GM23248 (cell line): ENCODE results near the gene PSEN2. TPM values are rescaled to one million over a fixed set of nuclear protein-coding genes. Genes with fewer than 3 reads are reported as not detected.

Experiments
- DNase-seq: peaks from one replicate; pipeline ENCODE4 v3.0.0-alpha.2; 2015
- H2AFZ ChIP-seq: fragments of 200-600 bp; sonication (generic); 2 replicates; pipeline ENCODE4 v1.6.1; 2016; ENCODE audit warnings: antibody characterized with exemption
- H3F3A ChIP-seq: fragments of 200-600 bp; sonication (generic); 2 replicates; pipeline ENCODE4 v1.6.1; 2016; ENCODE audit warnings: mild to moderate bottlenecking, antibody characterized with exemption, mixed run types; ENCODE audit not compliant: insufficient read depth
- H3K27ac ChIP-seq: fragments of 200-600 bp; sonication (generic); 2 replicates; pipeline ENCODE4 v1.5.1; 2016; ENCODE audit warnings: mild to moderate bottlenecking
- H3K27me3 ChIP-seq: fragments of 200-600 bp; sonication (generic); replicated peaks from 2 replicates; pipeline ENCODE4 v1.6.1; 2016; ENCODE audit warnings: mild to moderate bottlenecking; ENCODE audit not compliant: insufficient read depth
- H3K36me3 ChIP-seq: fragments of 200-600 bp; sonication (generic); 2 replicates; pipeline ENCODE4 v1.6.1; 2016; ENCODE audit warnings: low read depth, mild to moderate bottlenecking
- H3K4me1 ChIP-seq: fragments of 200-600 bp; sonication (generic); 2 replicates; pipeline ENCODE4 v1.6.1; 2016; ENCODE audit warnings: mild to moderate bottlenecking; ENCODE audit not compliant: insufficient read depth
- H3K4me2 ChIP-seq: fragments of 200-600 bp; sonication (generic); one replicate; pipeline ENCODE4 v1.6.1; 2016; ENCODE audit warnings: mild to moderate bottlenecking; ENCODE audit not compliant: unreplicated experiment
- H3K4me3 ChIP-seq: fragments of 200-600 bp; sonication (generic); 2 replicates; pipeline ENCODE4 v1.5.1; 2016; ENCODE audit warnings: mild to moderate bottlenecking
- H3K79me2 ChIP-seq: fragments of 200-600 bp; sonication (generic); 2 replicates; pipeline ENCODE4 v1.6.1; 2016; ENCODE audit warnings: mild to moderate bottlenecking; ENCODE audit not compliant: insufficient read depth
- H3K9ac ChIP-seq: fragments of 200-600 bp; sonication (generic); 2 replicates; pipeline ENCODE4 v1.6.1; 2016; ENCODE audit warnings: mild to moderate bottlenecking
- H3K9me2 ChIP-seq: fragments of 200-600 bp; sonication (generic); 2 replicates; pipeline ENCODE4 v1.6.1; 2016; ENCODE audit warnings: mixed run types, mild to moderate bottlenecking, moderate library complexity; ENCODE audit not compliant: insufficient read depth
- H3K9me3 ChIP-seq: fragments of 200-600 bp; sonication (generic); one replicate; pipeline ENCODE4 v1.6.1; 2017; ENCODE audit warnings: low read depth
- H4K20me1 ChIP-seq: fragments of 200-600 bp; sonication (generic); 2 replicates; pipeline ENCODE4 v1.6.0; 2016; ENCODE audit not compliant: insufficient read depth
- EZH2 ChIP-seq: fragments of 200-600 bp; sonication (generic); IDR thresholded peaks from 2 replicates; pipeline ENCODE4 v1.6.1; 2018; ENCODE audit warnings: antibody characterized with exemption, mild to moderate bottlenecking; ENCODE audit not compliant: insufficient read depth, poor library complexity, severe bottlenecking
- EZH2phosphoT487 ChIP-seq: fragments of 200-600 bp; sonication (generic); IDR thresholded peaks from 2 replicates; pipeline ENCODE4 v1.6.1; 2018; ENCODE audit warnings: antibody characterized with exemption, moderate library complexity, mild to moderate bottlenecking, low read depth; ENCODE audit not compliant: insufficient read depth
- WGBS, 2 experiments: methylation state at CpG; one replicate each; pipeline ENCODE4 v1.1.6; 2015 to 2017; ENCODE audit warnings: low lambda C conversion rate in 2 of 2, low coverage in 1 of 2; ENCODE audit errors: missing lambda C conversion rate in 2 of 2; 5-methylcytosine and 5-hydroxymethylcytosine counted together
- in situ Hi-C: fragments of 300-500 bp; cut with MboI; formaldehyde crosslinking; loops from 2 replicates; pipeline ENCODE4 v1.15.0; 2020
- polyA plus RNA-seq: library from polyadenylated mRNA; unstranded; fragments of >200 nt; fragmentation: Nextera tagmentation; extraction: Ambion mirVana; gene quantifications from 2 replicates; pipeline ENCODE4 v1.2.1, GENCODE V29; 2016
- total RNA-seq: library from RNA; depleted of rRNA; stranded (reverse); fragments of >200 nt; shearing (Covaris generic); gene quantifications from 2 replicates; pipeline ENCODE4 v1.2.3, GENCODE V29; 2014

PSEN2 gene
- total and polyA plus RNA-seq, 2 experiments from 2014 or later: 7.5 to 13.9 TPM

GRCh38 chr1:226873771-226874578 lies 3.6 kb downstream of the PSEN2 start:
- Histone ChIP-seq H3K9me3 (no peaks in the 10 kb centered on the region), H3K9ac (no peak overlapping the region), H3K27ac (no peak overlapping the region), H3K4me1 (peaks cover 4% of the 10 kb centered on the region; the same call in 1 of the 2 replicates), H2AFZ (no peak overlapping the region), H3K4me3 (no peak overlapping the region), H3K9me2 (no peaks in the 10 kb centered on the region), H3K27me3 (no peaks in the 10 kb centered on the region), H3K36me3 (no peaks in the 10 kb centered on the region), H3F3A (no peaks in the 10 kb centered on the region), H4K20me1 (no peaks in the 10 kb centered on the region), H3K4me2 (no peak overlapping the region), H3K79me2 (no peaks in the 10 kb centered on the region)
- DNase-seq: no peak
- 77 to 79% methylated on average over 7 of the region's 7 CpGs for WGBS, 2 experiments
- in situ Hi-C loops: no loop called here
- TF ChIP-seq EZH2phosphoT487 (no peak), EZH2 (no peak)

- Histone ChIP-seq H3K9me2 (no peaks in the 10 kb centered on the region), H3K4me2 (no peak overlapping the region), H2AFZ (no peak overlapping the region), H3K4me3 (no peak overlapping the region), H3F3A (no peaks in the 10 kb centered on the region), H3K27me3 (no peaks in the 10 kb centered on the region), H3K4me1 (peaks cover 4% of the 10 kb centered on the region; the same call in 1 of the 2 replicates), H3K9ac (no peak overlapping the region), H4K20me1 (no peaks in the 10 kb centered on the region), H3K79me2 (no peaks in the 10 kb centered on the region), H3K9me3 (no peaks in the 10 kb centered on the region), H3K36me3 (no peaks in the 10 kb centered on the region), H3K27ac (no peak overlapping the region)
- no peak for DNase-seq
- TF ChIP-seq EZH2: no peak
- TF ChIP-seq EZH2phosphoT487: no peak
- in situ Hi-C loops: no loop called here
- 89 to 91% methylated on average over 12 of the region's 12 CpGs for WGBS, 2 experiments
Observed at GRCh38 chr1:226874579-226875425, 4.4 kb downstream of the PSEN2 start.

GRCh38 chr1:226875641-226876295 lies 5.4 kb downstream of the PSEN2 start:
- no peaks in the 10 kb centered on the region for H3K27me3 ChIP-seq
- in situ Hi-C loops: no loop called here
- WGBS, 2 experiments: 79 to 80% methylated on average over 6 to 11 of the region's 11 CpGs

GRCh38 chr1:226877669-226878068 lies 7.3 kb downstream of the PSEN2 start:
- in situ Hi-C loops: no loop called here
- H3K4me3 ChIP-seq: no peak overlapping the region
- no peaks in the 10 kb centered on the region for H3K79me2 ChIP-seq
- 58 to 69% methylated on average over 7 of the region's 7 CpGs for WGBS, 2 experiments
- H3K4me2 ChIP-seq: no peak overlapping the region
- DNase-seq: no peak
- H3F3A ChIP-seq: no peaks in the 10 kb centered on the region
- no peaks in the 10 kb centered on the region for H3K9me2 ChIP-seq
- H3K9me3 ChIP-seq: no peaks in the 10 kb centered on the region
- H3K27ac ChIP-seq: no peak overlapping the region
- H2AFZ ChIP-seq: no peak overlapping the region
- no peaks in the 10 kb centered on the region for H4K20me1 ChIP-seq
- no peak overlapping the region for H3K9ac ChIP-seq
- no peaks in the 10 kb centered on the region for H3K27me3 ChIP-seq
- H3K36me3 ChIP-seq: no peaks in the 10 kb centered on the region
- H3K4me1 ChIP-seq: no peaks in the 10 kb centered on the region
- TF ChIP-seq EZH2 (no peak), EZH2phosphoT487 (no peak)

More at GRCh38 chr1:226875641-226876295, 5.4 kb downstream of the PSEN2 start:
- H3K9ac ChIP-seq: no peak overlapping the region
- no peaks in the 10 kb centered on the region for H3K9me3 ChIP-seq
- no peaks in the 10 kb centered on the region for H3K79me2 ChIP-seq
- no peaks in the 10 kb centered on the region for H3K36me3 ChIP-seq
- no peaks in the 10 kb centered on the region for H3K9me2 ChIP-seq
- no peak overlapping the region for H3K4me3 ChIP-seq
- peaks cover 4% of the 10 kb centered on the region; the same call in 1 of the 2 replicates for H3K4me1 ChIP-seq
- H3K27ac ChIP-seq: no peak overlapping the region
- no peak overlapping the region for H2AFZ ChIP-seq
- H4K20me1 ChIP-seq: no peaks in the 10 kb centered on the region
- H3F3A ChIP-seq: no peaks in the 10 kb centered on the region
- TF ChIP-seq EZH2 (no peak), EZH2phosphoT487 (no peak)
- no peak overlapping the region for H3K4me2 ChIP-seq
- no peak for DNase-seq
